NOMO-1 treated with DMSO at 0.1 percent for 48 hours (cell line): ENCODE data around the gene KIFBP.
A peak's percentile ranks its signal among the peaks of the same experiment; 100 is the strongest.

ENCODE experiments used
- DNase-seq: peaks from one replicate; lab custom pipeline; 2025; ENCODE audit not compliant: unreplicated experiment; lab: John Stamatoyannopoulos, UW

The KIFBP gene

DNA sequence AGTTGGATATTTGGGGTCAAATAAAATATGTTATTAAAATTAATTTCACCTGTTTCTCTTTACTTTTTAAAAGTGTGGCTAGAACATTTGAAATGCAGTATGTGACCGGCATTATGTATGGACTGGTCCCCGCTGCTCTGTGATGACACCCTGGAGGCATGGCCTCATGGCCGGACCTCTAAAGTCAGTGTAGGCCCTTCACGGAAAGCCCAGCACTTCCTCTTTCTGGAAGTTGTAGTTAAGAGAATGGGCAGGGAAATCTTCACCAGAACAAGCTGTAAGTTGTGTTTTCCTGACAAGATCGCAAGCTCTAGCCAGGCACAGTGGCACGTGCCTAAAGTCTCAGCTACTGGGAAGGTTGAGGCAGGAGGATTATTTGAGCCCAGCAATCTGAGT, 61.0 kb downstream of the KIFBP start:
- DNase-seq: peak; percentile 72

DNA sequence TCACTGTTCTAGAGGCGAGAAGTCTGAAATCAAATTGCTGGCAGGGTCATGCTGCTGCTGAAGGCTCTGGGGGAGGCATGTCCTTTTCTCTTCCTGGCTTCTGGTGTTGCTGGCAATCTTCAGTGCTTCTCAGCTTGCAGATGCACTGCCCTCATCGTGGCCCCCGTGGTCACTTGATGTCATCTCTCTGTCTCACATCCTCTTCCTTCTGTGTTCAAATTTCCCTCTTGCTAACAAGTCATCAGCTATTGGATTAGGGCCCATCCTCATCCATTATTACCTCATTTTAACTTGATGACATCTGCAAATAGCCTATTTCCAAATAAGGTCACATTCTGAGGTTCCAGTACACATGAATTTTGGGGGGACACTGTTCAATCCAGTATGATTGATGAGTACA, 62.7 kb downstream of the KIFBP start:
- peak; percentile 87 for DNase-seq

DNA sequence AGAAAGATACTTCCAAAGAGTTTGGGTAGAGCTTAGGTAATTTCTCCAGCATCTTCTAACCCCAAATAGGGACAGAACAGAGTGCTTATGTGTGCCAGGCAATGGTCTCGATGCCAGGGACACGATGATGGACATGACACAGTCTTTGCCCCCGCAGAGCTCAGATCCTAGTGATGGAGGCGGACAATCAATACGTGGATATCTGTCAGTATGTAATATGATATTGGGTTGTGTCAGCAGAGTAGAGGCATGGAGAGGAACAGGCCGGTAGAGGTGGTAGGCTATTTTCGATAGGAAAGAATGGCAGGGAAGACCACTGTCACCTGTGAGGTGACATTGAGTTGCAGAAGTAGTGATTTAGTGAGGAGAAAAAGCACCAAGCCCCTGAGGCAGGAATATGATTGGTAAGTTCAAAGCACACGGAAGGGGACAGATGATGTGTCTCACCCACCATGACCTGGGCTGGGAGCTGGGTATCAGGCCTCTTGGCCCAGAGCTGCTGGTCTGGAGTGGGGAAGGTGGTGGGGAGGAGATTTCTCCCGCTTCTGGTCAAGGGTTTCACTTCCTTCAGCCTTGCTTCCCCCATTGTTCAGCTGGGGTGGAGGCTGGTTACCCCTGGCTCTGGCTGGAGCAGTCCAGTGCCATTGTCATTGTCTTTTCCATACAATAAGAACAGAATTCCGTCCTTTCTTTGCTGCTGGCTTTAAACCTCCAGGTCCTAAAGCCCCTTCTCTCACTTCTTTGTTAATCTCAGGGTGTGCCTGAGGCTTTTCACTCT, 63.3 kb downstream of the KIFBP start:
- DNase-seq: no peak

DNA sequence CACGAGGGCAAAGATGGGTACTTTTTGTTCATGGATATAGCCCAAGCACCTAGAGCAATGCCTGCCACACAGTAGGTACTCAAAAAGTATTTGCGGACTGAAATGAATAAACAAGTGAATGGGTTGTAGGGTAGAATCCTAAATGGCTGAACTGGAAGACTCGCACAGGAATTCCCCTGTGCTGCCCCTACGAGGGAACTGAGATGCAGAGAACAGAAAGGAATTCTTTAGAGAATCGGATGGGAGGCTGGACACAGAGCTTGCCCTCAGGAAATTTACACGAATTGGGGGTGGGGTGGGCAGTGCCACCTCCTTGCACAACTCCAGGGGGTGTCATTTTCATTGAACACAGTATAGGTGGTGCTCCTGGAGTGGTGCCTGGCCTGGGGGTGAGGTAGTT, 64.1 kb downstream of the KIFBP start:
- DNase-seq: no peak

DNA sequence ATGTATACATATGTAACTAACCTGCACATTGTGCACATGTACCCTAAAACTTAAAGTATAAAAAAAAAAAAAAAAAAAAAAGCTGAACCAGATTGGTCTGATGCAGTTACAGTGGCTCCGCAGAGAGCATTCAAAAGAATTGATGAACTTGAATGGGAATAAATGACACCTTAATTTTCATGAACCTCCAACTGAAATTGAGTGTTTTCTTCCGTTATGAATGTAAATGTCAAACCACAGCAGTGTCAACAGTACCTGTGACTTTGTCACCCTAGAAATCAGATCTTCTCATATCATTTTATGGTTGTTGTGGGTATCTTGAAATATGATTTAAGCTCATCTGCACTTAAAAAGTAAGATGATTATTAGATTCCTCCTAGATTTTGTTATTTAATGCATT, 66.6 kb downstream of the KIFBP start:
- DNase-seq: no peak

DNA sequence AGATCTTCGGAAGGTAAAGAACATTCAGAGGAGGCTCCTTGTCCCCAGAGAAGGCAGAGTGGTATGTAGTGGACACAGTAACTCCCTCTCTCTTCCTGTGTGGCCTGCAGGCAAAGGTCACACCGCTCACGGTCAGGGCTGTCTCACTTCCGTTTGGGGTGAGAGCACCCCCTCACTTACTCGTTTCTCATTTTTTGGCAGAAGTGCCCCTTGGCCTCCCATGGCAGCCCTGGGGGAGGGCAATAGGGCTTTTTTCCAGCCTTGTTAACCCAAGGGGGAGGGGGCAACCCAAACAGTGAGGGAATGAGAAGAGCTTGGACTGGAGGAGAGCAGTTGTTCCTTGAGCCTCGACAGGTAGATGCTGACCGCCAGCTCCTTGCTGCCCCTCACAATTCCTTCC, 67.5 kb downstream of the KIFBP start:
- DNase-seq: peak; percentile 50

DNA sequence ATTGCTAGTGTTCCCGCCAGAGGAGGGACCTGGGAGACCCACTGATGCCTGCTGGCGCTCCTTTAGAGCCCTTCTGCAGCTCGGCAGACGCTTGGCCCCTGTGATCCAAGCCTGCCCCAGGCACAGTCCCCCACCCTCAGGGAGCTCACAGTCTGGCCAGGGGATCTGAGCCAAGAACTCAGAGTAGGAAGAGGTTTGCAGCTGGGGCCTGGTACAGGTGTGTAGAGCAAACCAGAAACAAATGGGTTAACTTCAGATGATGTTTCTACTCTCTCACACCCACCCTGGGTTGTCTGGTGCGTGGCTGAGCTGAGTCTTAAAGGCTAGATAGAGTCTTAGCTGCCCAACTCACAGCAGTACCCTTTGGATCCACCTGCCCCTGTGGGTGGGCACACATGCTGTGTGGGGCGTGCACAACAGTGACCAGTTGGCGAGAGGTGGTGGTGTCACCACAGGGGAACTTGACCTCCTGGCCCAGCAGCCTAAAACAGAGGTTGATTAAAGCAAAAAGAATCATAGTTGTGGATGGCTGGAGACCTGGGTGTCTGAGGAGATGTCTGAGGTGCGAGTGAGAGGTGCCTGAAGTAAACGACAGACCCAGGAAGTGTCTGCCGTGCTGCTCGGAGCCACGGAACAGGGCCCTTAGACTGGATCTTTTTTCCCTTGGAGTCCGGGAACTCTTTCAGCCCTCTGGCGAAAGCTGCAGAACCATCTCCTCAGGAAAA, 68.1 kb downstream of the KIFBP start:
- no peak for DNase-seq

DNA sequence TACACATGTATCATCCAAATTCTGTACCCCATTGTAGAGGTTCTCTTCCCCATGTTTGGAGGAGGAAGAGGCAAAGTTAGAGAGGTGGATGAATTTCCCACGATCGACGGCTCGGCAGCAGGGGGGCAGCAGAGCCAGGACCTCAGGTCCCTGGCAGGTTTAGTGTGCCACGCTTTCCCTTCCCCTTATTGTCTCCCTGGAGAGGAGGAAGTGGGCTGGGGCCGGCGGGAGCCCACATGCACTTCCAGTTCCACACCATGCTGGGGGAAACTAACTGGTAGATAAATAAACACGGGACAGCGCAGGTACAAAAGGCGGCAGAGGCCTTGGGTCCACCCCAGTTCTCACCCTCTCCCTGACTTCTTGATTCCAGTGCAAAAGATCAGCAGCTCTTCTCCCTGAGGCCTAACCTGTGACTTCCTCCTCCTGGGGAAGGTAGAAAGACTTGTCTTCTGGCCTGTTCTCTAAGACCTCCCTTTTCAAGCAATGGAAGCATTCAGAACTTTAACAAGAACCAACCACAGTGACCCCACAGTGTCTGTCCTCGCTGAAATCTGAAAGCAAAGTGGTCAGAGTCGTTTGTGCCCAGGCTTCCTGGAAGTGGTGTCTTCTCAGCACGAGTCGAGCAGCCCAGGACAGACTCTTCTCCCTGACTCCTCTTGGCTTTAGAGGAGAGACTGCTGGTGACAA, 68.8 kb downstream of the KIFBP start:
- peak; percentile 84 for DNase-seq

DNA sequence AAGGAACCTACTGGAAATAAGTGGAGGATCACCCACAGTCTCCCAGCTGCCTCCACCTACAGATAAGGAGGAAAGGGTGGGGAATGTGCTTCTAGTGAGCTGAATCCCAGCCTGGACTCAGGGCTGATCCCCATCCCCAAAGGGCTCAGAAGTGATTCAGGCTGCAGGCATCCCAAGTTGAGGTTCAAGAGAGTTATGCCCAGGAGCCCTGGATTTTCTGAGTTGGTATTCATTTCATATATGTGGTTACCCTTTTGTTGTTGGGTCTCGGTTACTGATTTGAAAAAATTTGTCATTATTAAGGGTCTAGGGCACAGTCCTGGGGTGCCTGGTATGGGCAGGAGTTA, 69.3 kb downstream of the KIFBP start:
- DNase-seq: no peak

DNA sequence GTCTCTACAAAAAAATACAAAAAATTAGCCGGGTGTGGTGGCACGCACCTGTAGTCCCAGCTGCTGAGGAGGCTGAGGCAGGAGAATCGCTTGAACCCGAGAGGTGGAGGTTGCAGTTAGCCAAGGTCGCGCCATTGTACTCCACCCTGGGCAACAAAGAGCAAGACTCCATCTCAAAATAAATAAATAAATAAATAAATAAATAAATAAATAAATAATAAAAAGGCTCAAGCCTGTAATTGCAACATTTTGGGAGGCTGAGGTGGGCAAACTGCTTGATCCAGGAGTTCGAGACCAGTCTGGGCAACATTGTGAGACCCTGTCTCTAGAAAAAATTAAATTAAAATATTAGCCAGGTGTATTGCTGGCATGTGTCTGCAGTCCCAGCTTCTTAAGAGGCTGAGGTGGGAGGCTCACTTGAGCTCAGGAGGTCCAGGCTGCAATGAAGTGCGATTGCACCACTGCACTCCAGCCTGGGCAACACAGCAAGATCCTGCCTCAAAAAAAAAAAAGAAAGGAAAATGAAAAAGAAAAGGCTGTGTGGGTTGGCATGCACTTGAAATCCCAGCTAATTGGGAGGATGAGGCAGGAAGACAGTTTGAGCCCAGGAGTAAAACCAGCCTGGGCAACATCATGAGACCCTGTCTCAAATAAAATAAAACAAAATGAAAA, 71.7 kb downstream of the KIFBP start:
- no peak for DNase-seq

DNA sequence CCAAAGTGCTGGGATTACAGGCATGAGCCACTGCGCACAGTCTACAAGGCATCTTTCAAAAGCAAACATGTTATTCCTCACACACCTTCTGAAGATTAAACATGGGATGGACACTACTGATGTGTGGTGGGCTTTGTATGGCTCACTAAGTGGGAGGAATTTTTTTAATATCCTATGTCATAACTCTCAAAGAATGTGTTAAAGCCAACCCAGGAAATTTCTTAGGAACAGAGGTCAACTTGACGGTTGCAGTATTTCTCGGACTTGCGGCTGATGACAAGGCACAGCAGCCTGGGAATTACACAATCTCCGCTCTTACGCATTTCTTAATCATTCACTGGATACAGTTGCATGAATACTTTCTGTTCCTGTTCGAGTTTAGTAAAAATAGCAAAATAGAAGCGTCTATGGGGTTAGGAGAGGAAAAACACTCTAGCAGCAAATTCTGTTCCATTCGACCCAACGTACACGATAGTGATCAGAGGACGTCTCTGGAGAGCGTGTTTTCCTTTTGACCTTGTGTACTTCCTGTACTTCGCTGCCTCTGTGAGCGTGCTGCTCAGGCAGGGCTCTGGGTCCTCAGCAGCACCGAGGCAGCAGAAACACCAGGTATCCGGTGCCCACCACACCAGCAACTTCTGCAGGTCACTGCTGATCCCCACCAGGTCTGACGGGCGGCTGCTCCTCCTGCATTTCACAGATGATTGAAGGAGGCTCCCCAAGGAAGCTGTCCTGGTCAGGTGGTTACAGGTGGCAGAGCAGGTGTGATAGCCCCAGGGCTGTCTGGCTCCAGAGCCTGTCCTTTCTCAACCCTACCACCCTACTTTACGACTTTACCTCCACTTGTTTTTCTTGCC, 72.9 kb downstream of the KIFBP start:
- DNase-seq: peak; percentile 99

DNA sequence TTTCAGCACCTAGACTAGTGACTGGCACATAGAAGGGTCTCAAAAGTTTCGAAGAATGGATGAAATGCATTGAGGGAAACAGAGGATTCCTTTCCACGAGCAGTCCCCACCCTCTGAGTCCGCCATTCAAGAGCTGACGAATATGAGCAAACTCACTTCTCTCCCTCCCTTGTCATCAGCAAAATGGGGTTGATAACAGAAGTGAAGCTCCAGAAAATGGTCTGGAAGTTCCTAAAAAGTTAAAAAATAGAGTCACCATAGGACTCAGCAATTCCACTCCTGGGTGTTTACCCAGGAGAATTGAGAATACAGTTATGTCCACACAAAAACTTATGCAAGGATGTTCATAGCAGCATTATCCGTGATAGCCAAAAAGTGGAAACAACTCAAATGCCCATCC, 74.3 kb downstream of the KIFBP start:
- no peak for DNase-seq

DNA sequence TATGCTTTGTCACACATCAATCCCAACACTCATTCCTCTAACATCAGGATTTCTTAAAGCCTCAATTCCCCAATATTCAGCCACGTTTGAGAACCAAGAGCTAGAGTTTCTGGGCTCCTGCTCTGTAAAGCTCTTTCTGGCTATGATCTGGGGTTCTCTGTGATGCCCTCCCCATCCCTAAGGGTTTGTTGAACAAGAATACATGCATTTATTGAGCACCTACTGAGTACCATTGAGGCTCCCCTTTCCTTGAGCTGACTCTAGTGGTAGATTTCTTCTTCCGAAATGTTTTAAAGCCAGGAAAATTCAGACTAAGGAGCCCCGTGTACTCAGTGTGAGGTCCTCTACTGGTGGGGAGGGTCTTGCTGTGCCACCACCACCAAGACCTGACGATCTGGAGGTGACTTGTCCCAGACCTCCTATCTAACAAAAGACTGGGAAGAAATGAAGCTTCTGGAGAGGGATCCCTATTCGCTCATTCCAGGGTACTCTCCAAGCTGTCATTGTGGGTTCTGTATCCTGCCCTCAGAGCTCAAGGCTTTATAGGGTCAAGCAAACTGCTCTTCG, 76.2 kb downstream of the KIFBP start:
- DNase-seq: no peak

DNA sequence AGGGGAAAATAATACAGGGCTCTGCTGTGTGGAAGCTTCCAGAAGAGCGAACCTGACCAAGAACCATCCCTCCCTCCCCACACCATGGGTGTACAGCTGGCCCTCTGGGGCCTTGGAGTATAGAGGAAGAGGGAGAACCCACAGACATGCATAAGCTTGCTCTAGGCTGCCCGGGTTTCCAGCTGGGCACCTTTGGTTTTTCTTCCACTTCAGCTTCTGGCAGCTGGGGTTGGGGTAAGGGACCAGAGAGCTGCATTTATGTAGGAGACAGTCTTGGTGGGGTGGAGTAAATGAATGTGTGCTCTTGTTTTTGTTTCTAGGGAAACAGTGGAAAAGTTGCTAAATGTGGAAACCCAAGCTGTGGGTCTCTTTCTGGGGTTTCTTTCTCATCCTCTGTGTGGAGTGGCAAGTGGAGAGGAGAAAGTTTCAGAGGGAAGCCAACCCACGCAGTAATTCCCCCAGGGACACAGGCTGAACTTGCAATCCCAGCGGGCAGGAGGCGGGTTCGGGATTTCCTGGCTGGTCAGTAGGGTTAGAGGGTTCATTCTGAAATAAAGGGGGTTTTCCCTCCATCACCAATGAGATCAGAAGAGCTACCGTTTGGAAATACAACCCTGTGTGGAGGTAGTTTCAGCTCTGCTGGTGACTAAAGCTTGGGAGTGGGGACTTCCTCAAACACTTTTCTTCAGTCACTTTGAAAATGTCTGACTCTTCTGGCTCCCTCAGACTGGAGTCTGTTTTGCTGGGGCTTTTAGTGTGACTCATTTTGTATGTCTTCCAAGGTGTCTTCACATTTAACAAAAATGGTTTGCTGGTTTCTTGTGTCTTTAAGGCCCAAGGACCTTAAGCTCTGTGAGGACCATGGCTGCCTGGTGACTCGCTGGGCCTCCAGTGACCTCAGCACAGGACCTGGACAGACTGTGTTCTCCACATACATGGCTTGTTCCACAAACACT, 77.1 kb downstream of the KIFBP start:
- peak; percentile 78 for DNase-seq
